ENCODE measurements around the gene JAZF1. TPM values are rescaled to one million over a fixed set of nuclear protein-coding genes. Genes with fewer than 3 reads are reported as not detected.

Gene JAZF1
- total RNA-seq, 1 donor from 2014 or later = 22.1 TPM

GRCh38 chr7:28195910-28196620 is 15.5 kb upstream of the JAZF1 start:
- intact Hi-C loops (cut with DNase I) = no loop called here
- DNase-seq = no peak
- no peak for ATAC-seq (ENCODE audit: poor library complexity)

GRCh38 chr7:28192786-28193585 is 12.4 kb upstream of the JAZF1 start:
- ATAC-seq (ENCODE audit: poor library complexity) (no peak), DNase-seq (no peak)
- intact Hi-C loops (cut with DNase I) = no loop called here

GRCh38 chr7:28191751-28192150 is 11.2 kb upstream of the JAZF1 start:
- ATAC-seq (ENCODE audit: poor library complexity) (no peak), DNase-seq (no peak)
- intact Hi-C loops (cut with DNase I) = no loop called here

- ATAC-seq (ENCODE audit: poor library complexity) (no peak), DNase-seq (no peak)
- intact Hi-C loops (cut with DNase I) = no loop called here
Measured at GRCh38 chr7:28191184-28191583, 10.6 kb upstream of the JAZF1 start.

GRCh38 chr7:28190077-28190710 is 9.6 kb upstream of the JAZF1 start:
- no peak for ATAC-seq (ENCODE audit: poor library complexity)
- DNase-seq = no peak
- intact Hi-C loops (cut with DNase I) = no loop called here

- ATAC-seq (ENCODE audit: poor library complexity) = no peak
- intact Hi-C loops (cut with DNase I) = loop anchor here (10.0 kb wide), 1 partner anchor 88 kb away; no protein-coding TSS in a partner anchor
- no peak for DNase-seq
Measured at GRCh38 chr7:28187012-28187411, 6.4 kb upstream of the JAZF1 start.

- DNase-seq = no peak
- intact Hi-C loops (cut with DNase I) = loop anchor here (10.0 kb wide), 1 partner anchor 91 kb away; no protein-coding TSS in a partner anchor
- ATAC-seq (ENCODE audit: poor library complexity) = no peak
Measured at GRCh38 chr7:28183627-28184026, 3.0 kb upstream of the JAZF1 start.

GRCh38 chr7:28182071-28182471 is 1.5 kb upstream of the JAZF1 start:
- ATAC-seq (ENCODE audit: poor library complexity) = peak; percentile 30
- no peak for DNase-seq
- intact Hi-C loops (cut with DNase I) = loop anchor here (10.0 kb wide), 1 partner anchor 93 kb away; no protein-coding TSS in a partner anchor

GRCh38 chr7:28181416-28181815 is 821 bp upstream of the JAZF1 start:
- intact Hi-C loops (cut with DNase I) = loop anchor here (10.0 kb wide), 1 partner anchor 93 kb away; no protein-coding TSS in a partner anchor
- DNase-seq (no peak), ATAC-seq (ENCODE audit: poor library complexity) (no peak)

- no peak for ATAC-seq (ENCODE audit: poor library complexity)
- intact Hi-C loops (cut with DNase I) = loop anchor here (10.0 kb wide), 1 partner anchor 95 kb away; no protein-coding TSS in a partner anchor
- DNase-seq = no peak
Measured at GRCh38 chr7:28180031-28180363, 598 bp downstream of the JAZF1 start.

- DNase-seq = peak; percentile 88
- intact Hi-C loops (cut with DNase I) = loop anchor here (10.0 kb wide), 1 partner anchor 95 kb away; no protein-coding TSS in a partner anchor
- peak; percentile 71 for ATAC-seq (ENCODE audit: poor library complexity)
Measured at GRCh38 chr7:28179120-28180030, 1.2 kb downstream of the JAZF1 start.

GRCh38 chr7:28178599-28178998 is 2.0 kb downstream of the JAZF1 start:
- intact Hi-C loops (cut with DNase I) = no loop called here
- no peak for ATAC-seq (ENCODE audit: poor library complexity)
- DNase-seq = no peak

GRCh38 chr7:28177836-28178235 is 2.8 kb downstream of the JAZF1 start:
- DNase-seq (no peak), ATAC-seq (ENCODE audit: poor library complexity) (no peak)
- intact Hi-C loops (cut with DNase I) = no loop called here

GRCh38 chr7:28176645-28177044 is 4.0 kb downstream of the JAZF1 start:
- intact Hi-C loops (cut with DNase I) = no loop called here
- DNase-seq = no peak
- ATAC-seq (ENCODE audit: poor library complexity) = no peak

- intact Hi-C loops (cut with DNase I) = no loop called here
- ATAC-seq (ENCODE audit: poor library complexity) (no peak), DNase-seq (no peak)
Measured at GRCh38 chr7:28176174-28176573, 4.4 kb downstream of the JAZF1 start.

GRCh38 chr7:28174901-28175661 is 5.5 kb downstream of the JAZF1 start:
- ATAC-seq (ENCODE audit: poor library complexity) (no peak), DNase-seq (no peak)
- intact Hi-C loops (cut with DNase I) = no loop called here

GRCh38 chr7:28174442-28174841 is 6.2 kb downstream of the JAZF1 start:
- no peak for DNase-seq
- intact Hi-C loops (cut with DNase I) = no loop called here
- ATAC-seq (ENCODE audit: poor library complexity) = no peak

- intact Hi-C loops (cut with DNase I) = no loop called here
- ATAC-seq (ENCODE audit: poor library complexity) = peak; percentile 73
- DNase-seq = no peak
Measured at GRCh38 chr7:28173531-28173930, 7.1 kb downstream of the JAZF1 start.

Data from Right ventricle myocardium superior (tissue), 1 donor.